ENCODE results near the gene SLC37A4. TPM values are rescaled to one million over a fixed set of nuclear protein-coding genes. Genes with fewer than 3 reads are reported as not detected.

The SLC37A4 gene
- total RNA-seq, 1 donor from 2014 or later = 11.6 TPM

DNA sequence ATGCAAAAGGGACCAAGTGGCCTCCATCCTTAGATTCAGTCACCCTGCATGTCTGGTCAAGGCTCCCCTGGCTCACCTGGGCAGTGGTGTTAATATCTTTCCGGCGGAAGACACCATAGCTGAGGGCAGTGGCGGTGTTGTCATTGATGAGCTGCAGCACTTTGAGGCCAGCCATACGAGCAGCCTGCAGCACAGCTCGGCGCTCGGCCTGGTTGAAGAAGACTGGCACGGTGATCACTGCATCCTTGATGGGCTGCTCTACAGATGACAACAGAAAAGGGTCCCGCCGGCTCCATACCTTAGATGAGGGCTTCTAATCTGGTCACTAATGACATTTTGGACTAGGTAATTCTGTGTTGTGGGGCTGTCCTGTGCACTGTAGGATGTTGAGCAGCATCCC lies 23.7 kb upstream of the SLC37A4 start:
- Histone ChIP-seq H3K36me3 (ENCODE audit: control insufficient read depth, insufficient read depth, low read length) (peaks cover 46% of the 10 kb centered on the region), H3K27me3 (ENCODE audit: control insufficient read depth, insufficient read depth, low read length) (no peaks in the 10 kb centered on the region), H3K4me3 (ENCODE audit: low read depth, low read length) (no peak overlapping the region)
- DNase-seq (ENCODE audit: low read depth) = no peak
- no peak for FAIRE-seq
- TF ChIP-seq, protein P1, sequence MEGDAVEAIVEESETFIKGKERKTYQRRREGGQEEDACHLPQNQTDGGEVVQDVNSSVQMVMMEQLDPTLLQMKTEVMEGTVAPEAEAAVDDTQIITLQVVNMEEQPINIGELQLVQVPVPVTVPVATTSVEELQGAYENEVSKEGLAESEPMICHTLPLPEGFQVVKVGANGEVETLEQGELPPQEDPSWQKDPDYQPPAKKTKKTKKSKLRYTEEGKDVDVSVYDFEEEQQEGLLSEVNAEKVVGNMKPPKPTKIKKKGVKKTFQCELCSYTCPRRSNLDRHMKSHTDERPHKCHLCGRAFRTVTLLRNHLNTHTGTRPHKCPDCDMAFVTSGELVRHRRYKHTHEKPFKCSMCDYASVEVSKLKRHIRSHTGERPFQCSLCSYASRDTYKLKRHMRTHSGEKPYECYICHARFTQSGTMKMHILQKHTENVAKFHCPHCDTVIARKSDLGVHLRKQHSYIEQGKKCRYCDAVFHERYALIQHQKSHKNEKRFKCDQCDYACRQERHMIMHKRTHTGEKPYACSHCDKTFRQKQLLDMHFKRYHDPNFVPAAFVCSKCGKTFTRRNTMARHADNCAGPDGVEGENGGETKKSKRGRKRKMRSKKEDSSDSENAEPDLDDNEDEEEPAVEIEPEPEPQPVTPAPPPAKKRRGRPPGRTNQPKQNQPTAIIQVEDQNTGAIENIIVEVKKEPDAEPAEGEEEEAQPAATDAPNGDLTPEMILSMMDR (IDR thresholded peaks at IDR 0.05; ENCODE audit: insufficient read depth, low read length, severe bottlenecking) = no peak

DNA sequence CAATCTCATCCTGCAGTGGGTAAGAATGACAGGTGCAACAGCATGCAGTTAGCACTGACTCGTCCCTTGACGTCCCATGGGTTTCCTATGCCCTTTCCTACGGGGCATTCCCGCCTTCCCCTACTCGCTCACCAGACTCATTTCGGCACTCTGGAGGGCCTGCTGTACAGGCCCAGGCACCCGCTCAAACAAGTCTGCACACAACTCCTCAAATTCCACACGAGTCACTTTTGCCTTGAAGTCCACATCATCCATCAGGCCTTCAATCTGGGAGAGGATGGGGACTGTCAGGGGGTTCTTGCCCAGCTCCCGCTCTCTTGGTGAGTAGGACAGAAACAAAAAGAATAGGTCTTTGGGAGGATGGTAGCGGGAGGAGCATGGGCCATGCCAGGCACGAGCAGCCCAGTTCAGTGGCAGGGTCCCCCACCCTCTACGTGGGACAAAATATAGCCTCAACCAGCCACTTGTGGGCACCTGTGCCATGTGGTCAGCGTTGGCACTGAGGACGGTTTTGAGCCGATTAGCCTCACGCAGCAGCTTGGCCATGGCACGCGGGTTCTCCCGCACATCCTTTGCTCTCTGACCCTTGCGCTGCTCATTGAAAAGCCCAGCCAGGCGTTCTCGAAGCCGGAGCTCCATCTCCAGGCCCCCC lies 21.6 kb upstream of the SLC37A4 start:
- H3K27me3 ChIP-seq (ENCODE audit: control insufficient read depth, insufficient read depth, low read length) = no peaks in the 10 kb centered on the region
- peak; percentile 30 for DNase-seq (ENCODE audit: low read depth)
- no peak overlapping the region for H3K4me3 ChIP-seq (ENCODE audit: low read depth, low read length)
- no peak for FAIRE-seq
- TF ChIP-seq, protein P1 (IDR thresholded peaks at IDR 0.05; ENCODE audit: insufficient read depth, low read length, severe bottlenecking) = no peak
- H3K36me3 ChIP-seq (ENCODE audit: control insufficient read depth, insufficient read depth, low read length) = peaks cover 62% of the 10 kb centered on the region

DNA sequence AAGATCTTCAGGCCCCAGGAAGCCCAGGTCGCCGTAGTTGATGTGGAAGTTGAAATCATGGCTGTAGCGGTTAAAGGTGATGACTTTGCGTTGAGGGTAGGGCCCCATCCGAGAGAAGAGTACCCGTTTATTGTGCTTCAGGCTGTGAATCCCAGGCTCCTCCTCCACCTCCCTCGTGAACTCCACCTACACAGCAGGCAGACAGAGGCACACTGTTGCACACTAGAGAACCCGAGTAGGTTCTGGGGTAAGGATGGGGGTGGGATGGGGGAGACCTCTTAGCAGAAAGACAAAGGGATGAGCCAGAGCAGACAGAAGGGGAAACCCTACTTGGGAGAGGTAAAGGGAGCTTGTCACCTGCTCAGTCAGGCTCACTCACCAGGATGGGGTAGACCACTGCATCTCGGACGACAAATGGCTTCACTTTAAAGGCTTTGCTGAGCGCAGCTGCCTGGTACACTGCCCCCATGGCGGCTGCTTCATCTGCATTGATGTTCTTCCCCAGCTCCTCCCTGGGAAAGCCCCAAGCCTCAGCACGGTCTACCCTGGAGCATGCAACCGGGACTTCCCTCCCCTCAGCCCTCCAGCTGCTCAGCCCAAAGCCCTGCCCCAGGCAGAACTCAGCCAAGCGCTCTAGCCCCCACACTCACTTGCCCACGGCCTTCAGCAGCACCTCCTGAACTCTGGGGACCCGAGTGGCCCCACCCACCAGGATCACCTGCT lies 20.9 kb upstream of the SLC37A4 start:
- no peaks in the 10 kb centered on the region for H3K27me3 ChIP-seq (ENCODE audit: control insufficient read depth, insufficient read depth, low read length)
- H3K36me3 ChIP-seq (ENCODE audit: control insufficient read depth, insufficient read depth, low read length) = peaks cover 66% of the 10 kb centered on the region
- no peak overlapping the region for H3K4me3 ChIP-seq (ENCODE audit: low read depth, low read length)
- DNase-seq (ENCODE audit: low read depth) (no peak), FAIRE-seq (no peak)
- TF ChIP-seq, protein P1 (IDR thresholded peaks at IDR 0.05; ENCODE audit: insufficient read depth, low read length, severe bottlenecking) = no peak

DNA sequence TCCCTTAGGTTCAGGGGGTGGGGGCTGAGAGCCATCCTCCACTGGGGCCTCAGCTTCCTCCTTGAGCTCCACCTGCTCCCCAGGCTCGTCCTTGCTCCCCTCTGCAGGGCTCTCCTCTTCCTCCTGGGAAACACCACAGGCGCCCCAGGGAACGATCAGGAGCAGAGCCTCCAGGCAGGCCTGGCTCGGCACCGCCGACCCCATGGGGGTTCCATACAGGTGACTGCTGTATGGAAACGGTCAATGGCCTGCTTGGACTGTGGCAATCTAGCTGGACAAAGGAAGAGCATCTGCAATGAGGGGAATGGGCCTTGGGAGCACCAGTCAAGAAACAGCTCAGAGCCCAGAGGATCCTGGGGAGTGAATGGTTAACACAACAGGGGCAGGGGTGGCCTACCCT lies 18.4 kb upstream of the SLC37A4 start:
- FAIRE-seq = no peak
- H3K36me3 ChIP-seq (ENCODE audit: control insufficient read depth, insufficient read depth, low read length) = peaks cover 58% of the 10 kb centered on the region
- no peaks in the 10 kb centered on the region for H3K27me3 ChIP-seq (ENCODE audit: control insufficient read depth, insufficient read depth, low read length)
- DNase-seq (ENCODE audit: low read depth) = no peak
- TF ChIP-seq, protein P1 (IDR thresholded peaks at IDR 0.05; ENCODE audit: insufficient read depth, low read length, severe bottlenecking) = no peak
- H3K4me3 ChIP-seq (ENCODE audit: low read depth, low read length) = no peak overlapping the region

DNA sequence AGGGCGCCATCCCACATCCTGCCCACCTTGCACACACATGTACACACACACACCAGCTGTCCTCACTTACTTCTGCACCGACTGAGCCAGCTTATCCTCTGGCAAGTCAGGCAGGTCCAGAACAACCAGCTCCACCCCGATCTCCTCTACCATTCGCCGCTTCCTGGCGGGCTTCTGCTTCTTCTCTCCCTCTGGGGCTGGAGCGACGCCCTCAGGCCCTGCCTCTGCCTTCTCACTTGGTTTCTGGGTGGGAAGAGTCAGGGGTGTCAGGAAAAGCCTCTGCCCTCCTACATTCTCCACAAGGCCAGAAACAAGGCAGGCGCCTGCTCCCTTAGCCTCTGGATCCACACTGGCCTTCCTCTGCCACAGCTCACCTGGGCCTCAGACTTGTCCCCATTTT lies 18.0 kb upstream of the SLC37A4 start:
- no peak for FAIRE-seq
- TF ChIP-seq, protein P1 (IDR thresholded peaks at IDR 0.05; ENCODE audit: insufficient read depth, low read length, severe bottlenecking) = no peak
- Histone ChIP-seq H3K36me3 (ENCODE audit: control insufficient read depth, insufficient read depth, low read length) (peaks cover 56% of the 10 kb centered on the region), H3K27me3 (ENCODE audit: control insufficient read depth, insufficient read depth, low read length) (no peaks in the 10 kb centered on the region), H3K4me3 (ENCODE audit: low read depth, low read length) (no peak overlapping the region)
- no peak for DNase-seq (ENCODE audit: low read depth)

Measured in bronchial epithelial cell (primary cell).